ENCODE data around the gene BICC1. TPM values are rescaled to one million over a fixed set of nuclear protein-coding genes. Genes with fewer than 3 reads are reported as not detected.
A peak's percentile ranks its signal among the peaks of the same experiment; 100 is the strongest.

BICC1 gene
- total and polyA plus RNA-seq, 2 of the 4 experiments (the other 2 are of a cell fraction) = 5.7 to 42.5 TPM

DNA sequence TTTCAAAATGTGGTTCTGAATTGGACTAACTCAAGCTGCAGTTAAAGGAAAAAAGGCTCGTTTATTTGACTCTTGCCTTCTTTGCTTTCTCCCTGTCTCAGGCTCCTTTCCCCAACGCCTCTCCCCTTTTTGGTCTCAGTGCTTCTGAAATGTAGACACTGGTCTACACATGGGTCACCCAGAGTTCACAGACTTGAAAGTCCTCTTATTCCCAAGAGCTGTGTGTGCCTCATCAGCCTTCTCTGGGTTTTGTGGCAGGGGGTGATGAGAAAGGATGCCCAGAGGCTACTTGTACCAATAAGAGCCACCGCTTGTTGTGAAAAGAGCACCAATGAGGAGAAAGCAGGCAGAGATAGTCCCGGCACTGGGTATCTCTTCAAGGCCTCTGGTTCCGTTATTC is 125.7 kb downstream of the BICC1 start:
- Histone ChIP-seq H3K18ac (ENCODE audit: low read depth, low read length) (no peak overlapping the region), H4K5ac (ENCODE audit: low read depth, low read length) (no peak overlapping the region), H3K56ac (ENCODE audit: extremely low read depth, insufficient read depth, low read length) (no peak overlapping the region), H3K4ac (ENCODE audit: low read depth, low read length) (peak overlapping the region; percentile 43; the same call in 1 of the 2 replicates), H3K14ac (replicated peaks; ENCODE audit: low read depth, low read length) (no peak overlapping the region), H2AK5ac (ENCODE audit: low read depth, low read length) (peak overlapping the region; percentile 67; the same call in 1 of the 2 replicates), H4K91ac (ENCODE audit: insufficient read depth, low read depth, low read length) (no peak overlapping the region), H2BK20ac (ENCODE audit: low read depth, low read length) (peak overlapping the region; percentile 74), H3K4me2 (ENCODE audit: low read depth, low read length) (no peak overlapping the region), H3K4me1 (ENCODE audit: control insufficient read depth, insufficient read depth, low read length) (peaks cover 10% of the 10 kb centered on the region; the same call in 1 of the 2 replicates), H3K9me3 (ENCODE audit: control insufficient read depth, insufficient read depth, low read length) (no peaks in the 10 kb centered on the region), H4K20me1 (ENCODE audit: insufficient read depth, low read length) (peaks cover 3% of the 10 kb centered on the region; the same call in 1 of the 2 replicates), H2BK15ac (ENCODE audit: low read depth, low read length) (0 out of 3 replicates have a peak overlapping the region, but pooled peaks have one; percentile 57), H3K27me3 (ENCODE audit: control insufficient read depth, insufficient read depth, low read length) (no peaks in the 10 kb centered on the region), H3K23ac (ENCODE audit: low read depth, low read length) (no peak overlapping the region), H3K79me1 (ENCODE audit: low read depth in 1 of 2, low read length in 2 of 2) (peaks cover 15 to 25% of the 10 kb centered on the region in 2 experiments), H3K27ac (ENCODE audit: insufficient read depth, low read length) (no peak overlapping the region), H2AFZ (replicated peaks; ENCODE audit: low read length, poor library complexity) (no peak overlapping the region), H3K9me1 (ENCODE audit: insufficient read depth, low read length) (peaks cover 11% of the 10 kb centered on the region), H2AK9ac (replicated peaks; ENCODE audit: low read depth, low read length, poor library complexity) (no peak overlapping the region), H2BK120ac (ENCODE audit: low read depth, low read length) (peak overlapping the region; percentile 65; the same call in 1 of the 2 replicates), H2BK5ac (ENCODE audit: low read depth, low read length, poor library complexity, severe bottlenecking) (no peak overlapping the region), H4K8ac (ENCODE audit: low read depth in 2 of 2, low read length in 2 of 2) (peak overlapping the region in 1 of 2 experiments; percentile 28; a peak in 1 of 4 replicates), H3K36me3 (ENCODE audit: control insufficient read depth, insufficient read depth, low read length) (no peaks in the 10 kb centered on the region), H3K9ac (ENCODE audit: low read depth, low read length) (no peak overlapping the region), H3K4me3 (ENCODE audit: insufficient read depth, low read depth, low read length) (no peak overlapping the region)
- no peak for ATAC-seq (ENCODE audit: low read depth)
- TF ChIP-seq CHD1 (IDR thresholded peaks at IDR 0.05; ENCODE audit: low read depth, low read length) (no peak), RAD21 (IDR thresholded peaks at IDR 0.05; ENCODE audit: low read length) (no peak), NFE2L2 (IDR thresholded peaks at IDR 0.05; ENCODE audit: low read depth, low read length) (no peak), SMC3 (IDR thresholded peaks at IDR 0.05; ENCODE audit: low read depth, low read length) (no peak), MAZ (IDR thresholded peaks at IDR 0.05; ENCODE audit: borderline replicate concordance, low read depth, low read length) (no peak), RCOR1 (IDR thresholded peaks at IDR 0.05; ENCODE audit: insufficient replicate concordance, low read length) (no peak), POLR2A (IDR thresholded peaks at IDR 0.05; ENCODE audit: low read depth, low read length) (no peak), MAFK (IDR thresholded peaks at IDR 0.05; ENCODE audit: low read depth, low read length) (no peak), RFX5 (IDR thresholded peaks at IDR 0.05; ENCODE audit: low read depth, low read length) (no peak)
- TF ChIP-seq, protein P1, sequence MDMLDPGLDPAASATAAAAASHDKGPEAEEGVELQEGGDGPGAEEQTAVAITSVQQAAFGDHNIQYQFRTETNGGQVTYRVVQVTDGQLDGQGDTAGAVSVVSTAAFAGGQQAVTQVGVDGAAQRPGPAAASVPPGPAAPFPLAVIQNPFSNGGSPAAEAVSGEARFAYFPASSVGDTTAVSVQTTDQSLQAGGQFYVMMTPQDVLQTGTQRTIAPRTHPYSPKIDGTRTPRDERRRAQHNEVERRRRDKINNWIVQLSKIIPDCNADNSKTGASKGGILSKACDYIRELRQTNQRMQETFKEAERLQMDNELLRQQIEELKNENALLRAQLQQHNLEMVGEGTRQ (IDR thresholded peaks at IDR 0.05; ENCODE audit: low read depth, low read length) = no peak
- dilution Hi-C loops (cut with HindIII; ENCODE audit: low sequenced_read_pairs, unreplicated experiment) (no loop called here), intact Hi-C loops (cut with micrococcal nuclease) (no loop called here), in situ Hi-C loops (cut with MboI; ENCODE audit: low sequenced_read_pairs) (no loop called here)
- POLR2A ChIA-PET (ENCODE audit: unreplicated experiment) = no interaction called here
- BruUV-seq (replicated peaks) = no TSS peak
- no peak for DNase-seq
- 93% methylated on average over 3 of the region's 5 CpGs; no CpG with 5 or more reads in 1 of the 2 experiments for WGBS, 2 experiments (ENCODE audit: extremely low coverage in 2 of 2, insufficient read length in 1 of 2)
- CTCF ChIA-PET = interaction anchor here (0.7 to 1.0 kb wide), 2 partner anchors 51 to 512 kb away, joined by 3 read pairs; no protein-coding TSS in a partner anchor

All from IMR-90 (cell line).